ENCODE measurements around the gene UQCR10. TPM values are rescaled to one million over a fixed set of nuclear protein-coding genes. Genes with fewer than 3 reads are reported as not detected.

UQCR10 gene
- total RNA-seq, 1 experiment from 2014 or later = 100 TPM

- no peak for DNase-seq
- no peaks in the 10 kb centered on the region for H3K27me3 ChIP-seq
- no peaks in the 10 kb centered on the region for H3K9me3 ChIP-seq (replicated peaks)
- H3K4me1 ChIP-seq = no peaks in the 10 kb centered on the region
- H3K27ac ChIP-seq = no peak overlapping the region
- H3K36me3 ChIP-seq = peaks cover 6% of the 10 kb centered on the region; the same call in 1 of the 2 replicates
- no peak overlapping the region for H3K4me3 ChIP-seq
Measured at GRCh38 chr22:29790061-29790460, 22.9 kb downstream of the UQCR10 start.

GRCh38 chr22:29793396-29793795 is 26.2 kb downstream of the UQCR10 start:
- peaks cover 5% of the 10 kb centered on the region for H3K4me1 ChIP-seq
- no peak overlapping the region for H3K27ac ChIP-seq
- no peaks in the 10 kb centered on the region for H3K9me3 ChIP-seq (replicated peaks)
- H3K27me3 ChIP-seq = no peaks in the 10 kb centered on the region
- no peak for DNase-seq
- no peak overlapping the region for H3K4me3 ChIP-seq
- peaks cover 6% of the 10 kb centered on the region; the same call in 1 of the 2 replicates for H3K36me3 ChIP-seq

- no peaks in the 10 kb centered on the region for H3K9me3 ChIP-seq (replicated peaks)
- peaks cover 10% of the 10 kb centered on the region; the same call in 1 of the 2 replicates for H3K36me3 ChIP-seq
- H3K27me3 ChIP-seq = no peaks in the 10 kb centered on the region
- no peak for DNase-seq
- H3K4me1 ChIP-seq = peaks cover 18% of the 10 kb centered on the region
- H3K27ac ChIP-seq = no peak overlapping the region
- no peak overlapping the region for H3K4me3 ChIP-seq
Measured at GRCh38 chr22:29795663-29796062, 28.5 kb downstream of the UQCR10 start.

- H3K36me3 ChIP-seq = peaks cover 21% of the 10 kb centered on the region; the same call in 1 of the 2 replicates
- no peaks in the 10 kb centered on the region for H3K9me3 ChIP-seq (replicated peaks)
- no peaks in the 10 kb centered on the region for H3K27me3 ChIP-seq
- no peak for DNase-seq
- H3K4me3 ChIP-seq = no peak overlapping the region
- peaks cover 18% of the 10 kb centered on the region for H3K4me1 ChIP-seq
- H3K27ac ChIP-seq = no peak overlapping the region
Measured at GRCh38 chr22:29797351-29797750, 30.2 kb downstream of the UQCR10 start.

- Histone ChIP-seq H3K4me1 (peaks cover 18% of the 10 kb centered on the region), H3K9me3 (replicated peaks) (no peaks in the 10 kb centered on the region), H3K27ac (peak overlapping the region; percentile 71), H3K4me3 (no peak overlapping the region), H3K27me3 (no peaks in the 10 kb centered on the region), H3K36me3 (peaks cover 22% of the 10 kb centered on the region; the same call in 1 of the 2 replicates)
- peak; percentile 57 to 67 for DNase-seq
Measured at GRCh38 chr22:29798318-29798717, 31.1 kb downstream of the UQCR10 start.

- Histone ChIP-seq H3K27ac (peak overlapping the region; percentile 71), H3K36me3 (peaks cover 26% of the 10 kb centered on the region; the same call in 1 of the 2 replicates), H3K27me3 (no peaks in the 10 kb centered on the region), H3K4me1 (peaks cover 18% of the 10 kb centered on the region), H3K4me3 (no peak overlapping the region), H3K9me3 (replicated peaks) (no peaks in the 10 kb centered on the region)
- no peak for DNase-seq
Measured at GRCh38 chr22:29798801-29799200, 31.6 kb downstream of the UQCR10 start.

- peaks cover 18% of the 10 kb centered on the region for H3K4me1 ChIP-seq
- H3K27ac ChIP-seq = peak overlapping the region; percentile 71
- H3K4me3 ChIP-seq = no peak overlapping the region
Measured at GRCh38 chr22:29799217-29799680, 32.1 kb downstream of the UQCR10 start.

GRCh38 chr22:29801153-29801552 is 34.0 kb downstream of the UQCR10 start:
- Histone ChIP-seq H3K27ac (no peak overlapping the region), H3K27me3 (no peaks in the 10 kb centered on the region), H3K36me3 (peaks cover 34% of the 10 kb centered on the region), H3K9me3 (replicated peaks) (no peaks in the 10 kb centered on the region), H3K4me3 (no peak overlapping the region), H3K4me1 (peaks cover 18% of the 10 kb centered on the region)
- DNase-seq = no peak

More at GRCh38 chr22:29799217-29799680, 32.1 kb downstream of the UQCR10 start:
- Histone ChIP-seq H3K36me3 (peaks cover 26% of the 10 kb centered on the region; the same call in 1 of the 2 replicates), H3K9me3 (replicated peaks) (no peaks in the 10 kb centered on the region), H3K27me3 (no peaks in the 10 kb centered on the region)
- DNase-seq = peak; percentile 44 to 45

GRCh38 chr22:29801796-29802195 is 34.6 kb downstream of the UQCR10 start:
- no peaks in the 10 kb centered on the region for H3K9me3 ChIP-seq (replicated peaks)
- no peak overlapping the region for H3K4me3 ChIP-seq
- no peaks in the 10 kb centered on the region for H3K27me3 ChIP-seq
- peaks cover 18% of the 10 kb centered on the region for H3K4me1 ChIP-seq
- no peak overlapping the region for H3K27ac ChIP-seq
- DNase-seq = no peak
- peaks cover 39% of the 10 kb centered on the region for H3K36me3 ChIP-seq

GRCh38 chr22:29803190-29803589 is 36.0 kb downstream of the UQCR10 start:
- Histone ChIP-seq H3K4me1 (peaks cover 14% of the 10 kb centered on the region), H3K27ac (no peak overlapping the region), H3K4me3 (no peak overlapping the region), H3K27me3 (no peaks in the 10 kb centered on the region), H3K9me3 (replicated peaks) (no peaks in the 10 kb centered on the region), H3K36me3 (peaks cover 39% of the 10 kb centered on the region)
- no peak for DNase-seq

- DNase-seq = no peak
- Histone ChIP-seq H3K27me3 (no peaks in the 10 kb centered on the region), H3K4me3 (no peak overlapping the region), H3K36me3 (peaks cover 34% of the 10 kb centered on the region), H3K9me3 (replicated peaks) (no peaks in the 10 kb centered on the region), H3K4me1 (no peaks in the 10 kb centered on the region), H3K27ac (no peak overlapping the region)
Measured at GRCh38 chr22:29804985-29805384, 37.8 kb downstream of the UQCR10 start.

GRCh38 chr22:29806196-29806595 is 39.0 kb downstream of the UQCR10 start:
- Histone ChIP-seq H3K4me1 (no peaks in the 10 kb centered on the region), H3K9me3 (replicated peaks) (no peaks in the 10 kb centered on the region), H3K27me3 (no peaks in the 10 kb centered on the region), H3K36me3 (peaks cover 27% of the 10 kb centered on the region), H3K27ac (no peak overlapping the region), H3K4me3 (no peak overlapping the region)
- DNase-seq = no peak

- Histone ChIP-seq H3K27me3 (no peaks in the 10 kb centered on the region), H3K9me3 (replicated peaks) (no peaks in the 10 kb centered on the region), H3K4me3 (no peak overlapping the region), H3K4me1 (no peaks in the 10 kb centered on the region), H3K36me3 (peaks cover 23% of the 10 kb centered on the region), H3K27ac (no peak overlapping the region)
- no peak for DNase-seq
Measured at GRCh38 chr22:29810216-29810615, 43.0 kb downstream of the UQCR10 start.

- Histone ChIP-seq H3K4me3 (no peak overlapping the region), H3K36me3 (peaks cover 24% of the 10 kb centered on the region), H3K9me3 (replicated peaks) (no peaks in the 10 kb centered on the region), H3K27ac (no peak overlapping the region), H3K4me1 (no peaks in the 10 kb centered on the region), H3K27me3 (no peaks in the 10 kb centered on the region)
- no peak for DNase-seq
Measured at GRCh38 chr22:29811377-29811776, 44.2 kb downstream of the UQCR10 start.

GRCh38 chr22:29813126-29813525 is 46.0 kb downstream of the UQCR10 start:
- Histone ChIP-seq H3K9me3 (replicated peaks) (no peaks in the 10 kb centered on the region), H3K4me3 (no peak overlapping the region), H3K27me3 (no peaks in the 10 kb centered on the region), H3K4me1 (no peaks in the 10 kb centered on the region), H3K36me3 (peaks cover 21% of the 10 kb centered on the region), H3K27ac (no peak overlapping the region)
- DNase-seq = no peak

GRCh38 chr22:29813563-29813962 is 46.4 kb downstream of the UQCR10 start:
- DNase-seq = no peak
- no peaks in the 10 kb centered on the region for H3K4me1 ChIP-seq
- H3K4me3 ChIP-seq = no peak overlapping the region
- no peak overlapping the region for H3K27ac ChIP-seq
- H3K27me3 ChIP-seq = no peaks in the 10 kb centered on the region
- H3K36me3 ChIP-seq = peaks cover 21% of the 10 kb centered on the region
- H3K9me3 ChIP-seq (replicated peaks) = no peaks in the 10 kb centered on the region

Measured in SJCRH30 (cell line).